Neural cell (in vitro differentiated cells): ENCODE results near the gene CAMK2A.

Experiments used
- TF ChIP-seq, protein P1 (sequence below): fragments of 450-650 bp; IDR thresholded peaks from 2 replicates; pipeline ENCODE4 v1.5.1; 2014; ENCODE audit warnings: antibody characterized with exemption, mild to moderate bottlenecking, moderate library complexity; ENCODE audit not compliant: poor library complexity, severe bottlenecking
- TF ChIP-seq, protein P2 (sequence below): IDR thresholded peaks from 2 replicates; pipeline ENCODE4 v1.6.1; 2012; ENCODE audit warnings: borderline replicate concordance

DNA sequence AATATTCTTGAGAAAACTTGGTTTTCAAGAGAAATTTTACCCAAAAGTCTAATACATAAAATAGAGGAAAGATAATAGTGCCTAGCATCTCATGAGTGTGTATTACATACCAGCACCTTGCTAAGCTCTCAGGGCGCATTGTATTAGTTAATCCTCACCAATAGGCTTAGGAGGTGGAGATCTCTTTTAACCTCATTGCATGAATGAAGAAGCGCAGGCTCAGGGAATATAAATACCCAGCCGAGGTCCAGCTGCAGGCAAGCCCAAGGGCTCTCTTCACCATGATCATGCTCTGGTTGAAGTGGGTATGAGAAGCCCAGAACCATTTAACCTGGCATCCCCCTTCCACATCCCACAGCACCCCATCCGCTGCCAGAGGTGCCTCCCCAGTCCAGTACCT lies 46.0 kb downstream of the CAMK2A start:
- TF ChIP-seq, protein P1, sequence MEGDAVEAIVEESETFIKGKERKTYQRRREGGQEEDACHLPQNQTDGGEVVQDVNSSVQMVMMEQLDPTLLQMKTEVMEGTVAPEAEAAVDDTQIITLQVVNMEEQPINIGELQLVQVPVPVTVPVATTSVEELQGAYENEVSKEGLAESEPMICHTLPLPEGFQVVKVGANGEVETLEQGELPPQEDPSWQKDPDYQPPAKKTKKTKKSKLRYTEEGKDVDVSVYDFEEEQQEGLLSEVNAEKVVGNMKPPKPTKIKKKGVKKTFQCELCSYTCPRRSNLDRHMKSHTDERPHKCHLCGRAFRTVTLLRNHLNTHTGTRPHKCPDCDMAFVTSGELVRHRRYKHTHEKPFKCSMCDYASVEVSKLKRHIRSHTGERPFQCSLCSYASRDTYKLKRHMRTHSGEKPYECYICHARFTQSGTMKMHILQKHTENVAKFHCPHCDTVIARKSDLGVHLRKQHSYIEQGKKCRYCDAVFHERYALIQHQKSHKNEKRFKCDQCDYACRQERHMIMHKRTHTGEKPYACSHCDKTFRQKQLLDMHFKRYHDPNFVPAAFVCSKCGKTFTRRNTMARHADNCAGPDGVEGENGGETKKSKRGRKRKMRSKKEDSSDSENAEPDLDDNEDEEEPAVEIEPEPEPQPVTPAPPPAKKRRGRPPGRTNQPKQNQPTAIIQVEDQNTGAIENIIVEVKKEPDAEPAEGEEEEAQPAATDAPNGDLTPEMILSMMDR = no peak
- TF ChIP-seq, protein P2, sequence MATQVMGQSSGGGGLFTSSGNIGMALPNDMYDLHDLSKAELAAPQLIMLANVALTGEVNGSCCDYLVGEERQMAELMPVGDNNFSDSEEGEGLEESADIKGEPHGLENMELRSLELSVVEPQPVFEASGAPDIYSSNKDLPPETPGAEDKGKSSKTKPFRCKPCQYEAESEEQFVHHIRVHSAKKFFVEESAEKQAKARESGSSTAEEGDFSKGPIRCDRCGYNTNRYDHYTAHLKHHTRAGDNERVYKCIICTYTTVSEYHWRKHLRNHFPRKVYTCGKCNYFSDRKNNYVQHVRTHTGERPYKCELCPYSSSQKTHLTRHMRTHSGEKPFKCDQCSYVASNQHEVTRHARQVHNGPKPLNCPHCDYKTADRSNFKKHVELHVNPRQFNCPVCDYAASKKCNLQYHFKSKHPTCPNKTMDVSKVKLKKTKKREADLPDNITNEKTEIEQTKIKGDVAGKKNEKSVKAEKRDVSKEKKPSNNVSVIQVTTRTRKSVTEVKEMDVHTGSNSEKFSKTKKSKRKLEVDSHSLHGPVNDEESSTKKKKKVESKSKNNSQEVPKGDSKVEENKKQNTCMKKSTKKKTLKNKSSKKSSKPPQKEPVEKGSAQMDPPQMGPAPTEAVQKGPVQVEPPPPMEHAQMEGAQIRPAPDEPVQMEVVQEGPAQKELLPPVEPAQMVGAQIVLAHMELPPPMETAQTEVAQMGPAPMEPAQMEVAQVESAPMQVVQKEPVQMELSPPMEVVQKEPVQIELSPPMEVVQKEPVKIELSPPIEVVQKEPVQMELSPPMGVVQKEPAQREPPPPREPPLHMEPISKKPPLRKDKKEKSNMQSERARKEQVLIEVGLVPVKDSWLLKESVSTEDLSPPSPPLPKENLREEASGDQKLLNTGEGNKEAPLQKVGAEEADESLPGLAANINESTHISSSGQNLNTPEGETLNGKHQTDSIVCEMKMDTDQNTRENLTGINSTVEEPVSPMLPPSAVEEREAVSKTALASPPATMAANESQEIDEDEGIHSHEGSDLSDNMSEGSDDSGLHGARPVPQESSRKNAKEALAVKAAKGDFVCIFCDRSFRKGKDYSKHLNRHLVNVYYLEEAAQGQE = no peak
